Lower leg skin (tissue), 4 donors: Measurements from ENCODE around the gene RTN1. TPM values are rescaled to one million over a fixed set of nuclear protein-coding genes. Genes with fewer than 3 reads are reported as not detected.
A peak's percentile ranks its signal among the peaks of the same experiment; 100 is the strongest.

Experiments
- DNase-seq, 2 donors: peaks; one replicate each; pipeline ENCODE4 v3.0.0-alpha.2; 2019; ENCODE audit warnings: low spot score in 2 of 2
- H3K4me3 ChIP-seq: fragments of 200-600 bp; sonication (generic); 2 replicates; pipeline ENCODE4 v1.5.1; 2017; ENCODE audit warnings: mild to moderate bottlenecking, low read depth; ENCODE audit not compliant: poor library complexity, severe bottlenecking
- CTCF ChIP-seq, 3 donors: fragments of 450-650 bp; IDR thresholded peaks; one replicate each; pipeline ENCODE4 v1.5.1; 2016; ENCODE audit warnings: antibody characterized with exemption in 3 of 3, mild to moderate bottlenecking in 3 of 3, moderate library complexity in 2 of 3
- POLR2A ChIP-seq, 2 donors: fragments of 450-650 bp; IDR thresholded peaks; one replicate each; pipeline ENCODE4 v1.6.1; 2016 to 2017; ENCODE audit warnings: antibody characterized with exemption in 2 of 2, mild to moderate bottlenecking in 1 of 2, moderate library complexity in 1 of 2
- WGBS, 2 donors: methylation state at CpG; one replicate each; pipeline ENCODE4 v1.1.5; 2018; 5-methylcytosine and 5-hydroxymethylcytosine counted together
- intact Hi-C: fragments of 100-400 bp; cut with DNase I; formaldehyde crosslinking; loops from one replicate; pipeline ENCODE4 v1.15.0; 2023; ENCODE audit warnings: low total_unique reads
- total RNA-seq, 4 donors: library from RNA; depleted of rRNA; stranded (reverse); fragments of >200 nt; gene quantifications; one replicate each; pipeline ENCODE4 v1.1.0, GENCODE V29; 2016

RTN1 gene
- total RNA-seq, 4 donors from 2014 or later: 5.1 to 8.1 (median 5.8) TPM

- no peak for TF ChIP-seq CTCF (IDR thresholded peaks at IDR 0.05)
- no peak for TF ChIP-seq POLR2A (IDR thresholded peaks at IDR 0.05)
- no peak for DNase-seq
- intact Hi-C loops: no loop called here
- 93 to 97% methylated on average over 3 of the region's 3 CpGs for WGBS, 2 donors
- H3K4me3 ChIP-seq: no peak overlapping the region
These were observed 119.0 kb downstream of the RTN1 start for GRCh38 chr14:59751578-59751977.

- 58 to 59% methylated on average over 3 of the region's 3 CpGs for WGBS, 2 donors
- peak in 1 of 2 donors; percentile 30 for DNase-seq
- no peak overlapping the region for H3K4me3 ChIP-seq
- TF ChIP-seq CTCF (IDR thresholded peaks at IDR 0.05) (no peak), POLR2A (IDR thresholded peaks at IDR 0.05) (no peak)
- intact Hi-C loops: no loop called here
These were observed 130.8 kb downstream of the RTN1 start for GRCh38 chr14:59739794-59740193.

- DNase-seq: no peak
- 12 to 30% methylated on average over 3 of the region's 3 CpGs for WGBS, 2 donors
- TF ChIP-seq POLR2A (IDR thresholded peaks at IDR 0.05) (no peak), CTCF (IDR thresholded peaks at IDR 0.05) (no peak)
- intact Hi-C loops: no loop called here
- H3K4me3 ChIP-seq: no peak overlapping the region
These were observed 142.3 kb downstream of the RTN1 start for GRCh38 chr14:59728304-59728703.

- DNase-seq: no peak
- no peak overlapping the region for H3K4me3 ChIP-seq
- WGBS, 2 donors: 97% methylated on average over 48 to 53 of the region's 53 CpGs
- TF ChIP-seq CTCF (IDR thresholded peaks at IDR 0.05): no peak
- no peak for TF ChIP-seq POLR2A (IDR thresholded peaks at IDR 0.05)
- intact Hi-C loops: no loop called here
These were observed 143.4 kb downstream of the RTN1 start for GRCh38 chr14:59727073-59727661.

GRCh38 chr14:59711080-59711479 lies 159.5 kb downstream of the RTN1 start:
- no peak for DNase-seq
- no peak overlapping the region for H3K4me3 ChIP-seq
- TF ChIP-seq POLR2A (IDR thresholded peaks at IDR 0.05): no peak
- TF ChIP-seq CTCF (IDR thresholded peaks at IDR 0.05): no peak
- intact Hi-C loops: no loop called here
- WGBS, 2 donors: 52 to 54% methylated on average over 2 of the region's 2 CpGs
